ENCODE results near the gene APOA4.

GRCh38 chr11:116814502-116814901, 8.6 kb downstream of the APOA4 start:
- TF ChIP-seq CTCF (IDR thresholded peaks at IDR 0.05): no peak
- no peak for TF ChIP-seq POLR2AphosphoS5 (IDR thresholded peaks at IDR 0.05)
